ENCODE results near the gene ZNF445. TPM values are rescaled to one million over a fixed set of nuclear protein-coding genes. Genes with fewer than 3 reads are reported as not detected.
"Not testable (repeated sequence)": the region's sequence is repeated elsewhere in the genome, so short reads cannot be mapped to it uniquely, and the experiment has no call there.

ZNF445 gene
- total RNA-seq, 1 experiment from 2014 or later: 7.4 TPM

DNA sequence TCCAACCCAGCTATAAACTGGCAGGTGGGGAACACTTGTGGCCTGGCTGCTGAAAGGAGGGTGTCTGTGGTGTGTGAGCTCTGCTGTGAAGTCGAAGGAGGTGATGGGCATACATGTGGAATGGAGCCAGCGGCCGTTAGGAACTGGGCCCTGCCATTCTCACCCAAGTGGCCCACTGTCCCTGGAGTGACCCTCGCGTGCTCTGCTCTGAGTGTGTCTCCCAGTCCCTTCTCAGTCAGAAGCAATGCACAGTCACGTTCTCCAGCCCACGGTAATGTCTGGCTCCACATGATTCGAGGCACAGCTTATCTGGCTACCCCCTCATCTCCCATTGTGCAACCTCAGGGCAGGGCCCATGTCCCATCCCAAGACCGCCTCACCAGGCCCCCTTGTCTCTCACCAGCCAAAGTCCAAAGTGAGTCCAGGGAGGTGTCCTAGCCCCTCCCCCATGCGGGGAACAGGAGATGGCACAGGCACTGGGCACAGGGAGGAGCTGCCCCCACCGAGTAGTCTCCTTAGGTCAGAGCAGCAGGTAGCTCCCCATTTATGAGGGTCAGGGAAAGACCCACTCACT is 62.9 kb downstream of the ZNF445 start:
- no peak for DNase-seq (ENCODE audit: low spot score)
- in situ Hi-C loops (cut with HindIII; ENCODE audit: low sequenced_read_pairs): no loop called here

DNA sequence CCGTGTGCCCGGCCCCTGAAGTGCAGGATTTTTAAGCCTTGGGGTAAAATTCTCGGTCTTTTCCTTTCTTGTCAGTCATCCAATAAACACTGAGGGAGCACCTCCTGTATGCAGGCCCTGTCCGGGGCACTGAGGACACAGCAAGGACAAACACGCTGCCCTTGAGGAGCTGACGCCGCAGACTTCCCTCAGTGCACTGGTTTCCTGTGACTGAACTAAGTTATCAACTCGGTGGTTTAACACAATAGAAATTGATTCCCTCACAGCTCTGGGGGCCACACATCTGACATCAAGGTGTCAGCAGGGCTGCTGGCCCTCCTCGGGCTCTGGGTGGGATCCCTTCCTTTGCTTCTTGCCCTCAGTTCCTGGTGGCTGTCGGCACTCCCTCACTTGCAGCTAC is 65.1 kb downstream of the ZNF445 start:
- in situ Hi-C loops (cut with HindIII; ENCODE audit: low sequenced_read_pairs): no loop called here
- DNase-seq (ENCODE audit: low spot score): no peak

DNA sequence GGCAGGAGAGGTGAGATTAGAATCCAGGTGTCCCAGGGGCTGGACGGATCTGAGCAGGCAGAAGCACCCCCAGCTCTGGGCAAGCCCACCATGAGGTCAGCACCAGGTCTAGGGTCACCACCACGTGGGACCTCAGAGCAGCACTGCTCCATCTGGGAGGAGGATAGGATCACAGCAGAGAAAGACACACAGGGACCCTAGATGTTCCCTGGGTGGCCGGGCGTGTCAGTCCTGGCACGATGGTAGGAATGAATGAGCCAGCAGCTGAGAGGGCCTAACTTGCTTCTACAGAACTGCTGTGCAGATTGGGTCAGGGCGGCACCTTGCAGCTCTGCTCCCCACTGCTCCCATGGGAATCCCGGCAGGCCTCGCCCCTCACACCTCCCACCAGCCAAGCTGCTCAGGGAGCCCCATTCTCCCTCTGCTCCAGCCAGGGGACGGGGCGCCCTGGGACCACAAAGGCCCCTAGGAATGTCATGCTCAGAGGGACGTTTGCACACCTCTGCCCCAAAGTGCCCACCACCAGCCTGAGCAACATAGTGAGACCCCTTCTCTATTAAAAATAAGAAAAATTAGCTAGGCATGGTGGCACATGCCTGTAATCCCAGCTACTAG is 66.3 kb downstream of the ZNF445 start:
- DNase-seq (ENCODE audit: low spot score): no peak
- in situ Hi-C loops (cut with HindIII; ENCODE audit: low sequenced_read_pairs): no loop called here

DNA sequence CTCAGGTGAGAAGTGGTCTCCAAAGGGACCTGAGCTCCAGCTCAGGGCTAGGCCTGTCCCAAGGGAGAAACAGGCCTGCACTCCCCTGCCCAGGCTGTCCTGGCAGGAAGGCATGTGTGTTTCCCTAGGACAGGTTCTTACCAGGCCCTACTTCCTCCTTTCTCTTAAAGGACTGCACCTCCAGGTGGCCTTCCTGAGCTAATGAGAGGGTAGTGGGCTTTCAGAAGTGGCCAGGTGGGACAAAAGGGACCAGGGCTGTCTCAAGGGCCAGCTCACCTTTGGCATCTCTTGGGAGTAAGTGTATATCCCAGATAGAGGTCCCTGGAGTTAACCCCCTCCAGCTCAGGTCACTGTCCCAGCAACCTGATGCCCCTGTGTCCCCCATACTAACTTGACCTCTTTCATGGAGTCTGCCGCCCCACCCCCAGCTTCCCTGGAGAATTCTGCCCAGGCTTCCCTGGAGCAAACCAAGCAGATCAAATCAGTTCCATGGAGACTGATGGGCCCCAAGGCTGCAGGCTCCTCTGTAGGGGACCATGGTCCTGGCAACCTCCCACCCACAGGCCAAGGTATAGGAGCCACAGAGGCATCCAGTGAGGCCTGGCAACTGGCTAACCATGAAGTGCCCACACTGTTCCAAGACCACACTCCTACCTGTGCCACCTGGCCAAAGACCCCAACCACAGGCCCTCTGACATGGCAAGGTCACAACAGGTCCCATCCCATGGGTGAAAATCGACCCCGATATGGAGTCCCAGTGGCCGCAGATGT is 67.6 kb downstream of the ZNF445 start:
- no peak for DNase-seq (ENCODE audit: low spot score)
- in situ Hi-C loops (cut with HindIII; ENCODE audit: low sequenced_read_pairs): no loop called here

DNA sequence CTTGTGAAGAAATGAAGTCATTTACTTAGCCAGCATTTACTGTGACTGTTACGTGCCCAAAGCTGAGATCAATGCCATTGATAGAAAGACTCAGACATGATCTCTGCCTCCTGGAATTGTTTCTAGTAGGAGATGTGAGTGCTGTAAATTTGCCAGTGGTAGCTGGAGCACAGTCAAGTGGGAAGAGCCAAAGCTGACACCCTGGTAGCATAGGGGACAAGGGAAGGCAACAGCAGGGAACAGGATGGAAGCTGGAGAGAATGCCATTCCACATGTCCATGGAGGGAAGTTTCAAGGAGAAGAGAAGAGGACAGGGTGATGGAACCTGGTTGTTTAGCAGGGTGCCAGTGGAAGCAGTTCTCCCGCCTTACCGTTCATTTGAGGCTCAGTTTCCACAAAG is 74.9 kb downstream of the ZNF445 start:
- in situ Hi-C loops (cut with HindIII; ENCODE audit: low sequenced_read_pairs): no loop called here
- DNase-seq (ENCODE audit: low spot score): no peak

DNA sequence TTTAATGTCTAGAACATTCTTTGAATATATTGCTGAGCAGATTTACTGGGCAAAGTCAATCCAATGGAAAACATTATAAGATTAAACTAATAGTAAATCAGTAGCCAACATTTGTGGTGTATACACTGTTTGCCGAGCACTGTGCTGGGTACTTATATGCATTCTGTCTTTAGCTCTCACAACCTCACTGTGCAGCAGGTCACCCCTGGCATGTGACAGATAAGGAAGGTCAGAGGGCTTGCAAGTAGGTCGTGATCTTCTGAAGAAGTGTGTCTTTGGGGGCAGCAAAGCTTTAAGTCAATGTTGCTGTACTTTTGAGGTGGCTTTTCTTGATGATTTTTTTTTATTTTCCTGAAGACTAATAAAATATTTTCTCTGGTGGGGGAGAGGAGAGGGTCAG is 76.7 kb downstream of the ZNF445 start:
- no peak for DNase-seq (ENCODE audit: low spot score)
- in situ Hi-C loops (cut with HindIII; ENCODE audit: low sequenced_read_pairs): no loop called here

DNA sequence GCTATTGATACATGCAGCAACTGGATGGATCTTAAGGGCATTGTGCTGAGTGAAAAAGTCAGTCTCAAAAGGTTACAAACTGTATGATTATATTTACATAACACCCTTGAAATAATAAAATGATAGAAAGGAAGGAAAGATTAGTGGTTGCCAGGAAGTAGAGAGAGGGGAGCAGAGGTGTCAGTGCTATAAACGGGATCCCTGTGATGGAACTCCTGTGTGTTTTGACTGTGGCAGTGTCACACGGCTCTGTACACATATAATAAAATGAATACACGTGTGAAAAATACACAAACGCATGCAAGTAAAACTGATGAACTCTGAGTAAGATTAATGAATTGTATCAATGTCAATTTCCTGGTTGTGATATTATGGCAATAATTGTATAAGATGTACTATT is 78.6 kb downstream of the ZNF445 start:
- in situ Hi-C loops (cut with HindIII; ENCODE audit: low sequenced_read_pairs): no loop called here
- DNase-seq (ENCODE audit: low spot score): no peak

DNA sequence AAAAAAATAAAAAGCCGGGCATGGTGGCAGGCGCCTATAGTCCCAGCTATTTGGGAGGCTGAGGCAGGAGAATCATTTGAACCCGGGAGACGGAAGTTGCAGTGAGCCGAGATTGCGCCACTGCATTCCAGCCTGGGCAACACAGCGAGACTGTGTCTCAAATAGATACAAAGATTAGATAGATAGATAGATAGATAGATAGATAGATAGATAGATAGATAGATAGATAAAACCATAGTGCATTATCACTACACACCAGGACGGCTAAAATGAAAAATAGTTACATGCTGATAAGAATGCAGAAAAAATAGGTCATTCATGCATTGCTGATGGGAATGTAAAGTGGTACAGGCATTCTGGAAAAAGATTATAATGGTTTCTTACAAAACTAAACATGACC is 79.2 kb downstream of the ZNF445 start:
- DNase-seq (ENCODE audit: low spot score); in situ Hi-C loops (cut with HindIII; ENCODE audit: low sequenced_read_pairs): not testable (repeated sequence)

DNA sequence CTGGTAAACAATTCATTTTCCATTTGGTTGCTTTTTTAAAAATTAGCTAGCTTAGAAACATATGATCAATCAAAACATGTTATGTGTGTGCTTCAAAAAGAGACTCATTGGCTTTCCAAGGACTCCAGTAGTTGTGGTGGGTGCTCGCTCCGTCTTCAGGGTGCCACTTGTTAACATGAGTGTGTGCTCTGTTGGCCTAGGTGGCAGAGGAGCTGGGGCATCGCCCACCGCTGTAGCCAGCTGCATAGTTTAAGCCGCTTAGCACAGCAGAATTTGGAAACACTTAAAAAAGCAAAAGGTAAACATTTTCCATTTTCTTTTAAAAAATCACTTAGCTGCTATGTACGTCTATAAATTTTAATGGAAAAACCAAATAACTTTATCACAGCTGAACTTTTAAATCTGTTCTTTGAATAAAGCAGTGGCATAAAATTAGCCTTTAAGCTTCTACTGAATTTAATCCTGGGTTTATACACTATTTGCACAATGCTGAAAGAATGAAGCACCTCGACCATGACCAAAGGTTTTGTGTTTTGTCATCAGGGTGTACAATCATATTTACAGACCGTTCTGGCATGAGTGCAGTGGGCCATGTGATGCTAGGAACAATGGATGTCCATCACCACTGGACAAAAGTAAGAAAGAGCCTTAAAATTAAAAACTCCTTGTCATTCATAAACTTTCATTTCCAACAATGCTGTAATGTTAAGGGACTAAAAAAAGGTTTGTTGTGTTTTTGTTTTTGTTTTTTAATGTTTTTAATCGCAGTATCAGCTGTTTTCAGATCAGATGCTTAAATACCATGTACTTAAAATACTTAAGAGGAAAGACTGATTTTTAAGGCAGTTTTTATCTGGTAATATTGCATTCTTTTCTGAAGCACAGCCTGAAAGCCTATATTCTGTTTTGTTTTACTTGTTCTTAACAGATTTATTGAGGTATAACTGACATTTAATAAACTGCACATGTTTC is 81.0 kb downstream of the ZNF445 start:
- DNase-seq (ENCODE audit: low spot score): no peak
- in situ Hi-C loops (cut with HindIII; ENCODE audit: low sequenced_read_pairs): no loop called here

DNA sequence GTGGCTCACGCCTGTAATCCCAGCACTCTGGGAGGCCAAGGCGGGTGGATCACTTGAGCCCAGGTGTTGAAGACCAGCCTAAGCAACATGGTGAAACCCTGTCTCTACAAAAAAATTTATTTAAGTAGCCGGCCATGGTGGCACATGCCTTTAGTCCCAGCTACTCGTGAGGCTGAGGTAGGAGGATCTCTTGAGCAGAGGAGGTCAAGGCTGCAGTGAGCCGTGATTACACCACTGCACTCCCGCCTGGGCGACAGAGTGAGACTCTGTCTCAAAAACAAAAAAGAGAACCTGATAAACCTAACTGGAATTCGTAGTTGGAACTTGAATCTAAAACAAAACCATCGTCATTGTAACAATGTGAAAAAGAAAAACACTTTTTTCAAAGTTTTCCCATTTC is 81.8 kb downstream of the ZNF445 start:
- in situ Hi-C loops (cut with HindIII; ENCODE audit: low sequenced_read_pairs): no loop called here
- no peak for DNase-seq (ENCODE audit: low spot score)

DNA sequence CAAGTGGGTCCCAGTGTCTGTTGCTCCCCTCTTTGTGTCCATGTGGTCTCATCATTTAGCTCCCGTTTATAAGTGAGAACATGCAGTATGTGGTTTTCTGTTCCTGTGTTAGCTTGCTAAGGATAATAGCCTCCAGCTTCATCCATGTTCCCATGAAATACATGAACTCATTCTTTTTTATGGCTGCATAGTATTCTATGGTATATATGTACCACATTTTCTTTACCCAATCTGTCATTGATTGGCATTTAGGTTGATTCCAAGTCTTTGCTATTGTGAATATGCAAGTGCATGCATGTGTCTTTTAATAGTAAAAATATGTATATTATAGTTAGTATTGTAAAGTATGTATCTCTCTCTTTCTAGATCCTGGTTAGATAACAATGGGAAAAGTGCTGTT is 85.0 kb downstream of the ZNF445 start:
- no peak for DNase-seq (ENCODE audit: low spot score)
- in situ Hi-C loops (cut with HindIII; ENCODE audit: low sequenced_read_pairs): no loop called here

DNA sequence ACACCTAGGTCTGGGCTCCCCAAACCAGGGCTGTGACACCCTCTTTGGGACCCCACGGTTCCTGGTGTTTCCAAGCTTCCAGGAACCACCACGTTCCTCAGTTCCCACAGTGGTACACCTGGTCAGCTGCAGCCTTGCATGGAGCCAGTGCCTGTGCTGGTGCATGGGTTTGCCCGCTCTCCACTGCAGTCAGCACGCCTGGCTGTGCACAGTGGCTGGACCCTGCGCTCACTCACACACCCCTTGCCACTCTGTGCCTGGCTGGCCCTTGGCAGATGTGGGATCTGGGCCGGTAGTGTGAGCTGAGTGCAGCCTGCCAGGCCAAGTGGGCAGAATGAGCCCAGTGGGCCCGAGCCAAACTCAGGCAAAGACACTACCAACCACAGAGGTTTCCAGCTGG is 90.1 kb downstream of the ZNF445 start:
- no peak for DNase-seq (ENCODE audit: low spot score)
- in situ Hi-C loops (cut with HindIII; ENCODE audit: low sequenced_read_pairs): no loop called here

Other genes starting within 250 kb of the ZNF445 start
- gene TOPAZ1, start 235.8 kb downstream of the ZNF445 start, total RNA-seq (2014; rRNA removed; shearing (Covaris generic)): not detected in 2 replicates
- 23.3 and 34.5 TPM in 2 replicates for gene TCAIM, start 138.9 kb downstream of the ZNF445 start, total RNA-seq (2014; rRNA removed; shearing (Covaris generic))
- 3.2 and 6.8 TPM in 2 replicates for gene ZKSCAN7, start 77.5 kb upstream of the ZNF445 start, total RNA-seq (2014; rRNA removed; shearing (Covaris generic))
- 1.1 and 6.3 TPM in 2 replicates for gene ZNF660, start 107.3 kb upstream of the ZNF445 start, total RNA-seq (2014; rRNA removed; shearing (Covaris generic))
- 10.2 and 14.3 TPM in 2 replicates for gene ZNF197, start 147.4 kb upstream of the ZNF445 start, total RNA-seq (2014; rRNA removed; shearing (Covaris generic))
- 13.0 and 16.6 TPM in 2 replicates for gene ZNF35, start 171.1 kb upstream of the ZNF445 start, total RNA-seq (2014; rRNA removed; shearing (Covaris generic))
- gene ZNF502, start 235.0 kb upstream of the ZNF445 start, total RNA-seq (2014; rRNA removed; shearing (Covaris generic)): 0.41 and 1.4 TPM in 2 replicates

Measured in G401 (cell line).